Choroid plexus epithelial cell (primary cell): ENCODE measurements around the gene CPXM1.

Experiments
- DNase-seq: peaks from one replicate; pipeline ENCODE4 v3.0.0-alpha.2; 2010; ENCODE audit warnings: low read depth
- H3K4me3 ChIP-seq: 2 replicates; pipeline ENCODE4 v1.5.1; 2011; ENCODE audit warnings: low read depth, mild to moderate bottlenecking, control low read depth, low read length, moderate library complexity
- CTCF ChIP-seq: conservative IDR thresholded peaks from 2 replicates; pipeline ENCODE4 v1.5.1; 2011; ENCODE audit warnings: low read depth, mild to moderate bottlenecking, control low read depth, inconsistent platforms, low read length, moderate library complexity

Gene CPXM1

GRCh38 chr20:2800521-2801285, at the start of gene CPXM1:
Gene CPXM1, minus strand, starts transcription at chr20:2800627. Its CDS starts 55 bp downstream, at chr20:2800572.
- peak within 1 kb of the TSS; percentile 60 for H3K4me3 ChIP-seq

GRCh38 chr20:2849529-2849928, 49.1 kb upstream of the CPXM1 start:
- H3K4me3 ChIP-seq, result no peak overlapping the region
- no peak for TF ChIP-seq CTCF
- DNase-seq, result no peak

More at GRCh38 chr20:2800521-2801285, at the start of gene CPXM1:
- DNase-seq, result no peak
- peak; percentile 1 for TF ChIP-seq CTCF

GRCh38 chr20:2847802-2848201, 47.4 kb upstream of the CPXM1 start:
- TF ChIP-seq CTCF, result no peak
- no peak for DNase-seq
- H3K4me3 ChIP-seq, result no peak overlapping the region

- no peak for TF ChIP-seq CTCF
- no peak overlapping the region for H3K4me3 ChIP-seq
- no peak for DNase-seq
Observed at GRCh38 chr20:2846698-2847097, 46.3 kb upstream of the CPXM1 start.

- DNase-seq, result no peak
- H3K4me3 ChIP-seq, result no peak overlapping the region
- no peak for TF ChIP-seq CTCF
Observed at GRCh38 chr20:2845607-2846006, 45.2 kb upstream of the CPXM1 start.

- peak; percentile 63 for DNase-seq
- no peak for TF ChIP-seq CTCF
- H3K4me3 ChIP-seq, result peak overlapping the region; percentile 86
Observed at GRCh38 chr20:2840967-2841531, 40.6 kb upstream of the CPXM1 start.
